A549 (cell line): ENCODE measurements around the gene TYW5. TPM values are rescaled to one million over a fixed set of nuclear protein-coding genes. Genes with fewer than 3 reads are reported as not detected.

Source experiments
- ATAC-seq, 2 experiments: fragments of 200-7000 bp in 1 of 2; fragments of >200 bp in 1 of 2; cut with Nextera tagmentation in 1 of 2; cut with Tn5 transposase in 1 of 2; 3 replicates each; pipeline versions ENCODE4 v1.8.0 to v1.9.1; 2018 to 2020; ENCODE audit warnings: mild to moderate bottlenecking in 1 of 2, moderate library complexity in 1 of 2
- CTCF ChIA-PET: fragments of 300-600 bp; sonication (Branson Sonifier 250); formaldehyde crosslinking; extraction: SDS; loops from one replicate; lab custom pipeline; 2021; ENCODE audit warnings: antibody characterized with exemption, inconsistent platforms; lab: Yijun Ruan, JAX
- POLR2A ChIA-PET: fragments of 350-600 bp; formaldehyde crosslinking; extraction: SDS; loops from one replicate; lab custom pipeline; 2021; ENCODE audit warnings: antibody characterized with exemption, inconsistent platforms; lab: Yijun Ruan, JAX
- DNase-seq, 2 experiments: peaks; one replicate each; pipeline versions ENCODE4 v3.0.0 to v3.0.0-alpha.2; 2011 to 2016; ENCODE audit warnings: low read depth in 1 of 2, low spot score in 1 of 2
- FAIRE-seq: peaks from 2 replicates; lab custom pipeline; 2011; peaks lifted over from hg19 to GRCh38; lab: Jason Lieb, UNC
- H3K27ac ChIP-seq, 2 experiments: fragments of >200 bp; sonication (Bioruptor Twin); formaldehyde crosslinking; 3 replicates each; pipeline ENCODE4 v1.5.1; 2016 to 2017
- H3K4me1 ChIP-seq: fragments of >200 bp; sonication (Bioruptor Twin); formaldehyde crosslinking; 3 replicates; pipeline ENCODE4 v1.6.1; 2016
- H3K4me2 ChIP-seq: fragments of >200 bp; sonication (Bioruptor Twin); formaldehyde crosslinking; 3 replicates; pipeline ENCODE4 v1.6.1; 2016
- H3K4me3 ChIP-seq: fragments of >200 bp; sonication (Bioruptor Twin); formaldehyde crosslinking; 3 replicates; pipeline ENCODE4 v1.5.1; 2016
- H3K9me3 ChIP-seq: fragments of >200 bp; sonication (Bioruptor Twin); formaldehyde crosslinking; 3 replicates; pipeline ENCODE4 v1.6.1; 2016
- CBX2 ChIP-seq: fragments of 200-600 bp; sonication (generic); IDR thresholded peaks from 2 replicates; pipeline ENCODE4 v1.6.1; 2016; ENCODE audit warnings: low read depth, mild to moderate bottlenecking, borderline replicate concordance
- ESRRA ChIP-seq: fragments of 150-350 bp; IDR thresholded peaks from 2 replicates; pipeline ENCODE4 v1.6.1; 2014; ENCODE audit warnings: mild to moderate bottlenecking, low read length, borderline replicate concordance
- FOSL2 ChIP-seq, 2 experiments: fragments of 450-650 bp in 1 of 2; fragments of >200 bp in 1 of 2; sonication (Bioruptor Twin) in 1 of 2; formaldehyde crosslinking; IDR thresholded peaks; 2 replicates each; pipeline versions ENCODE4 v1.5.0 to v1.6.1; 2016 to 2020; ENCODE audit warnings: mild to moderate bottlenecking in 1 of 2, moderate library complexity in 1 of 2
- HEYL ChIP-seq: fragments of 250-450 bp; sonication (Bioruptor Pico); IDR thresholded peaks from 2 replicates; pipeline ENCODE4 v1.8.0; 2021; ENCODE audit warnings: mild to moderate bottlenecking, moderate library complexity
- HOXA7 ChIP-seq: fragments of 250-450 bp; sonication (Bioruptor Pico); IDR thresholded peaks from 2 replicates; pipeline ENCODE4 v1.5.0; 2020; ENCODE audit warnings: mild to moderate bottlenecking, moderate library complexity
- HOXB13 ChIP-seq: fragments of 250-450 bp; sonication (Bioruptor Pico); IDR thresholded peaks from 2 replicates; pipeline ENCODE4 v1.5.0; 2020; ENCODE audit warnings: low read depth, mild to moderate bottlenecking, moderate library complexity
- KDM1A ChIP-seq: fragments of 200-600 bp; sonication (generic); IDR thresholded peaks from 2 replicates; pipeline ENCODE4 v1.6.1; 2016; ENCODE audit warnings: low read depth, mild to moderate bottlenecking
- MAFK ChIP-seq: fragments of 450-650 bp; IDR thresholded peaks from 2 replicates; pipeline ENCODE4 v1.6.1; 2014; ENCODE audit not compliant: partially characterized antibody
- MAX ChIP-seq: IDR thresholded peaks from 2 replicates; pipeline ENCODE4 v1.6.1; 2012
- NFE2L2 ChIP-seq: fragments of 150-350 bp; conservative IDR thresholded peaks from 2 replicates; pipeline ENCODE4 v1.6.1; 2014; ENCODE audit warnings: low read length
- NPAS2 ChIP-seq: fragments of 250-450 bp; sonication (Bioruptor Pico); IDR thresholded peaks from 2 replicates; pipeline ENCODE4 v1.8.0; 2022; ENCODE audit warnings: mild to moderate bottlenecking, moderate library complexity, borderline replicate concordance
- PBX3 ChIP-seq: IDR thresholded peaks from 2 replicates; pipeline ENCODE4 v1.6.1; 2012
- POLR2A ChIP-seq: IDR thresholded peaks from 2 replicates; pipeline ENCODE4 v1.6.1; 2012; ENCODE audit warnings: mild to moderate bottlenecking, low read length
- RARB ChIP-seq: fragments of 250-450 bp; sonication (Bioruptor Pico); IDR thresholded peaks from 2 replicates; pipeline ENCODE4 v1.8.0; 2021; ENCODE audit warnings: mild to moderate bottlenecking, moderate library complexity
- REST ChIP-seq: fragments of 200-600 bp; sonication (generic); IDR thresholded peaks from 2 replicates; pipeline ENCODE4 v1.6.1; 2016; ENCODE audit warnings: antibody characterized with exemption, mild to moderate bottlenecking, moderate library complexity
- SMC3 ChIP-seq: fragments of >200 bp; sonication (Bioruptor Twin); formaldehyde crosslinking; IDR thresholded peaks from 3 replicates; pipeline ENCODE4 v1.6.1; 2018; ENCODE audit warnings: inconsistent platforms
- SREBF2 ChIP-seq: fragments of 450-650 bp; IDR thresholded peaks from 2 replicates; pipeline ENCODE4 v1.6.1; 2014; ENCODE audit warnings: mild to moderate bottlenecking, moderate library complexity
- TFCP2L1 ChIP-seq: fragments of 250-450 bp; sonication (Bioruptor Pico); IDR thresholded peaks from 2 replicates; pipeline ENCODE4 v1.5.0; 2021; ENCODE audit warnings: mild to moderate bottlenecking
- ZFP36 ChIP-seq: fragments of 450-650 bp; IDR thresholded peaks from 2 replicates; pipeline ENCODE4 v1.6.1; 2014; ENCODE audit warnings: borderline replicate concordance; ENCODE audit not compliant: partially characterized antibody
- ZNF302 ChIP-seq: fragments of 250-450 bp; sonication (Bioruptor Pico); IDR thresholded peaks from 2 replicates; pipeline ENCODE4 v1.9.0; 2021; ENCODE audit warnings: inconsistent platforms, mild to moderate bottlenecking, moderate library complexity
- WGBS: methylation state at CpG from one replicate; pipeline ENCODE4 v1.1.6; 2017; ENCODE audit errors: missing lambda C conversion rate; 5-methylcytosine and 5-hydroxymethylcytosine counted together
- polyA plus RNA-seq, 4 experiments: library from polyadenylated mRNA; depleted of rRNA in 3 of 4; stranded (reverse); fragments of >200 nt; fragmentation: RNase III in 1 of 4; extraction: RNeasy Plus Mini Kit Qiagen cat#74134 plus additional on column Dnase treatment in 1 of 4; gene quantifications; 2 replicates in 3 of 4; 3 replicates in 1 of 4; pipeline ENCODE4 v1.2.3, GENCODE V29; 2011 to 2017
- TF ChIP-seq, protein P1 (sequence below): fragments of >200 bp; sonication (Bioruptor Twin); formaldehyde crosslinking; IDR thresholded peaks from 3 replicates; pipeline ENCODE4 v1.5.1; 2016
- TF ChIP-seq, protein P2 (sequence below): fragments of >200 bp; sonication (Bioruptor Twin); formaldehyde crosslinking; IDR thresholded peaks from 3 replicates; pipeline ENCODE4 v1.6.1; 2016
- TF ChIP-seq, protein P3 (sequence below): fragments of >200 bp; sonication (Bioruptor Twin); formaldehyde crosslinking; IDR thresholded peaks from 2 replicates; pipeline ENCODE4 v1.6.1; 2016

The TYW5 gene
- polyA plus RNA-seq, 2 of the 4 experiments (the other 2 are of a cell fraction), result 7.8 to 15.2 TPM

- Histone ChIP-seq H3K4me3 (no peak overlapping the region), H3K9me3 (no peaks in the 10 kb centered on the region), H3K4me2 (no peak overlapping the region), H3K27ac (no peak overlapping the region), H3K4me1 (peaks cover 21% of the 10 kb centered on the region; the same call in 2 of the 3 replicates)
- ChIA-PET CTCF (interaction anchor here (1.0 kb wide), 1 partner anchor 14 kb away, joined by 3 read pairs; no protein-coding TSS in a partner anchor), POLR2A (no interaction called here)
- TF ChIP-seq MAX (no peak), HOXA7 (CRISPR knock-in tag) (no peak), HOXB13 (CRISPR knock-in tag) (no peak), ESRRA (no peak), TFCP2L1 (CRISPR knock-in tag) (no peak), REST (no peak), KDM1A (no peak), SMC3 (no peak), POLR2A (no peak), MAFK (no peak), SREBF2 (no peak), ZNF302 (CRISPR knock-in tag) (no peak), NFE2L2 (no peak), PBX3 (no peak), FOSL2 (IDR thresholded peaks at IDR 0.05) (no peak), FOSL2 (CRISPR knock-in tag; IDR thresholded peaks at IDR 0.05) (no peak), CBX2 (no peak)
- TF ChIP-seq, protein P1, sequence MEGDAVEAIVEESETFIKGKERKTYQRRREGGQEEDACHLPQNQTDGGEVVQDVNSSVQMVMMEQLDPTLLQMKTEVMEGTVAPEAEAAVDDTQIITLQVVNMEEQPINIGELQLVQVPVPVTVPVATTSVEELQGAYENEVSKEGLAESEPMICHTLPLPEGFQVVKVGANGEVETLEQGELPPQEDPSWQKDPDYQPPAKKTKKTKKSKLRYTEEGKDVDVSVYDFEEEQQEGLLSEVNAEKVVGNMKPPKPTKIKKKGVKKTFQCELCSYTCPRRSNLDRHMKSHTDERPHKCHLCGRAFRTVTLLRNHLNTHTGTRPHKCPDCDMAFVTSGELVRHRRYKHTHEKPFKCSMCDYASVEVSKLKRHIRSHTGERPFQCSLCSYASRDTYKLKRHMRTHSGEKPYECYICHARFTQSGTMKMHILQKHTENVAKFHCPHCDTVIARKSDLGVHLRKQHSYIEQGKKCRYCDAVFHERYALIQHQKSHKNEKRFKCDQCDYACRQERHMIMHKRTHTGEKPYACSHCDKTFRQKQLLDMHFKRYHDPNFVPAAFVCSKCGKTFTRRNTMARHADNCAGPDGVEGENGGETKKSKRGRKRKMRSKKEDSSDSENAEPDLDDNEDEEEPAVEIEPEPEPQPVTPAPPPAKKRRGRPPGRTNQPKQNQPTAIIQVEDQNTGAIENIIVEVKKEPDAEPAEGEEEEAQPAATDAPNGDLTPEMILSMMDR, result no peak
- TF ChIP-seq, protein P2, sequence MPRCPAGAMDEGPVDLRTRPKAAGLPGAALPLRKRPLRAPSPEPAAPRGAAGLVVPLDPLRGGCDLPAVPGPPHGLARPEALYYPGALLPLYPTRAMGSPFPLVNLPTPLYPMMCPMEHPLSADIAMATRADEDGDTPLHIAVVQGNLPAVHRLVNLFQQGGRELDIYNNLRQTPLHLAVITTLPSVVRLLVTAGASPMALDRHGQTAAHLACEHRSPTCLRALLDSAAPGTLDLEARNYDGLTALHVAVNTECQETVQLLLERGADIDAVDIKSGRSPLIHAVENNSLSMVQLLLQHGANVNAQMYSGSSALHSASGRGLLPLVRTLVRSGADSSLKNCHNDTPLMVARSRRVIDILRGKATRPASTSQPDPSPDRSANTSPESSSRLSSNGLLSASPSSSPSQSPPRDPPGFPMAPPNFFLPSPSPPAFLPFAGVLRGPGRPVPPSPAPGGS, result no peak
- TF ChIP-seq, protein P3, sequence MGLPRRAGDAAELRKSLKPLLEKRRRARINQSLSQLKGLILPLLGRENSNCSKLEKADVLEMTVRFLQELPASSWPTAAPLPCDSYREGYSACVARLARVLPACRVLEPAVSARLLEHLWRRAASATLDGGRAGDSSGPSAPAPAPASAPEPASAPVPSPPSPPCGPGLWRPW, result no peak
- no peak for ATAC-seq
- FAIRE-seq, result no peak
- DNase-seq, result no peak
- WGBS, result 71% methylated on average over 3 of the region's 3 CpGs
Measured at GRCh38 chr2:199933466-199933865, 21.8 kb downstream of the TYW5 start.

GRCh38 chr2:199932312-199932855 is 22.9 kb downstream of the TYW5 start:
- peaks cover 21% of the 10 kb centered on the region; the same call in 2 of the 3 replicates for H3K4me1 ChIP-seq
- no peak overlapping the region for H3K4me3 ChIP-seq
- ATAC-seq (peak; percentile 53 to 64; a peak in 5 of 6 replicates), DNase-seq (no peak), FAIRE-seq (no peak)
- WGBS, result 74% methylated on average over 4 of the region's 4 CpGs
- H3K9me3 ChIP-seq, result no peaks in the 10 kb centered on the region
- CTCF ChIA-PET, result no interaction called here
- POLR2A ChIA-PET, result no interaction called here
- no peak overlapping the region for H3K4me2 ChIP-seq
- TF ChIP-seq HEYL (CRISPR knock-in tag) (no peak), RARB (CRISPR knock-in tag) (no peak), ZFP36 (no peak), NPAS2 (CRISPR knock-in tag) (no peak), KDM1A (no peak)
- H3K27ac ChIP-seq, result no peak overlapping the region
